NCI-H1694 treated with DMSO at 0.1 percent for 48 hours (cell line): ENCODE results near the gene RBBP5.
A peak's percentile ranks its signal among the peaks of the same experiment; 100 is the strongest.

Experiments
- DNase-seq: peaks from one replicate; lab custom pipeline; 2025; lab: John Stamatoyannopoulos, UW

The RBBP5 gene

DNA sequence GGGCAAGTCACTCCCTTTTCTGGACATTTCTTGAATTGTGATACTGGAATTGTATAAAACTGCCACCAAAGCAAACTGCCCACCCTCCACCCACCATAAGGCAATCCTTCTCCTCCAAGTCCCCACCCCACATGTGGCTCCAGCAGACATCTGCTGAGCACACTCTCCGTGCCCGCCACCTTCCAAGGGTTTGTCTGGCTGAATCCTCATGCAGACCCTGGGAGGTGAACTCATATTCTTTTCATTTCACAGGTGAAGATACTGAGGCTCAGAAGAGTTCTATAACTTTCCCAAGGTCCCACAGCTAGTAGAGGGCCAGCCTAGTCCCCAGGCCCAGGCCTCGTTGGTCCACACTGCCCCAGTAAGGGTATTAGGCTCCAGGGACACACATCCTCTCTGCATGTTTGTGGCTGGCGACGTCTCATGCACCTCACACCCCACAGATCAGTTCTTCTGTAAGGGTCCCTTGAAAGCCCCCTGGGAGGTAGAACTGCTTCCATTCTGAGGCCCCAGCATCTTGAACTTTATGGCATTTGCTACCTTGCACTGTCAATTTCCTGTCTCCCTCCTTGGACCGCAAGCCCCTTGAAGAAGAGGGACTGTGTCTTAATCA lies 64.7 kb downstream of the RBBP5 start:
- no peak for DNase-seq

GRCh38 chr1:205056188-205056611 lies 65.6 kb downstream of the RBBP5 start:
- DNase-seq = no peak

- DNase-seq = no peak
These were observed 67.8 kb downstream of the RBBP5 start for GRCh38 chr1:205054013-205054412.

DNA sequence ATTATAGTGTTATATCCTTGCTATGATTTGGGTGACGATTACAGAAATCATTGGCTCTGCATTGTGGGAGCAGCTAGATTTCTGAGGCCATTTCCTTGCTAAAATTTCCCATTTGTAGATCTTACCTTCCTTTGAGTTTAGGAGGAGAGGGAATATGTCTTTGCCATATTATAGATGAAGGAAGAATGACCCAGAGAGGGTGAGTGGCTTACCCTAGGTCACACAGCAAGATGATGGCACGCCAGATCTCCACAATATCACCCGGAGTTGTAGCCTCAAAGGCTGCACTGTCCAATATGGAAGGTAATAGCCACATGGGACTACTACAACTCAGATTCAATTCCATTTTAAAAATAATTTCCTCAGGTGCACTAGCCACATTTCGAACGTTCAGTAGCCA lies 68.5 kb downstream of the RBBP5 start:
- no peak for DNase-seq

DNA sequence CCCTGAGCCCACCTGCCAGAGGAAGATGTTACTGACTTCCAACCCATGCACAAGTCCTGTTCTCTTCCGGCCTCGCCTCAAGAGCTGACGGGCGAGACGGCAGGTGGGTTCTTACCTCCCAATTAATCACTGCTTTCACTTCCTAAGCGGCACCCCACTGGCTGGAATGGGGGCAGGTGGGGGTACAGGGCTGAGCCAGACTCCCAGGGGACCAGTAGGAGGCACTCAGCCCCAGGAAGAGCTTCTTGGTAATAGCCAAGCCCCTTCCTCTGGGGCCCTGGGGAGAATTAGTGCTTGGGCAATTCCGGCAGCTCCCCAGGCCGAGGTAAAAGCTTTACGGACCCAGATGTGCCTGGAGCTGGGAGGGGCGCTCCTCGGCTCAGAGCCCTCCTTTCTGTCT lies 69.1 kb downstream of the RBBP5 start:
- no peak for DNase-seq

DNA sequence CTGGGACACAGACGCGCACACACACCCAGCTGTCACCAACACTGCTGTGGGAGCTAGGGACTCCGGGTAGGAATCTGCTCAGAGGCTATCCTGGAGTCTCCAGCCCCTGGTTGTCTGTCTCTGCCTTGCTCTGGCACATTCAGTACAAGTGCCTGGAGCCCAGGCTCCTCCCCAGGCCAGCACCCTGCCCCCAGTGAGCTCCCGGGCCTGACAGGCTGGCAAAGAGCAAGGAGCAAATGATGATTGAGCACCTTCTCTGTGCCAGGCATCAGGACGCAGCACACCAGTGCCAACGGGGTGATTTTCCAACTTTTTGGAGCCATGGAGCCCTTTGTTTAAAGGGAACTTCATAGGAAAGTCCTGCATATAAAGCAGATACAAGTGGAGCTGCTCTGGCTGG lies 72.3 kb downstream of the RBBP5 start:
- no peak for DNase-seq

- peak; percentile 78 for DNase-seq
These were observed 73.4 kb downstream of the RBBP5 start for GRCh38 chr1:205048382-205048781.

- DNase-seq = no peak
These were observed 74.0 kb downstream of the RBBP5 start for GRCh38 chr1:205047764-205048231.

GRCh38 chr1:205046870-205047269 lies 74.9 kb downstream of the RBBP5 start:
- no peak for DNase-seq

DNA sequence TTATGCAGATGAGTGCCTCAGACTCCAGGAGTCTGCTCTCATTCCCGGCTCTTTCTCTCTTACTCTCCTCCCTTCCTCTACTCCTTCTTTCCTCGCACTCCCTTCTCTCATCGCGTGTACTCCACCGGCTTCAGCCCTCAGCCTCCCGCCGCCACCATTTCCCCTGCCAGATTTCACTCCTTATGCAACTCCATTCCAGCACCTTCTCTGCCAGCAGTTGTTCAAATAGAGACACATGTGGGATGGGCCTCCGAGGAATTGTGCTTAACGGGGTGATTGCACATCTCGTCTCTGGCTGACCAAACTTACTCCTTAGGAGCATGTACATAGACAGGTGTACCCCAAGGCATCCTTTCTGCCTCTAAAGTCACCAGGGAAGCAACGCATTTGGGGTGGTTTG lies 76.6 kb downstream of the RBBP5 start:
- no peak for DNase-seq

DNA sequence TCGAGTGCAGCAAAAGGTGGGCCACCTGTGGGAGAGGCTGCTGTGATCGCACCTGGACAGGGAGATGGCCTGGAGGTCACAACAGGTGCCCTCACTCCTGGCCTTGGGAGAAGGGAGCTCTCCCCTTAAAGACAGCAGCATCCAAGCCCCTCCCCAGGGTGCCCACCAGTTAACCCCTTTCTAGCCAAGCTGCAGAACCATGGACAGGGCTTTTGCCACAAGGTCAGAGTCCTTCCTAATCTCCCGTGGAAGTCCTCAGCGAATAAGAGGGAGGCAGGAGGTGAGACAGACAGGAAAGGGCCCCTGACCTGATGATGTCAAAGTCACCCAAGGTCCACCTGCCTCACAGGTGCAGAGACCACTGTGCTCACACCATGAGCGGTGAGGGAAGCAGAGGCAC lies 77.0 kb downstream of the RBBP5 start:
- no peak for DNase-seq

DNA sequence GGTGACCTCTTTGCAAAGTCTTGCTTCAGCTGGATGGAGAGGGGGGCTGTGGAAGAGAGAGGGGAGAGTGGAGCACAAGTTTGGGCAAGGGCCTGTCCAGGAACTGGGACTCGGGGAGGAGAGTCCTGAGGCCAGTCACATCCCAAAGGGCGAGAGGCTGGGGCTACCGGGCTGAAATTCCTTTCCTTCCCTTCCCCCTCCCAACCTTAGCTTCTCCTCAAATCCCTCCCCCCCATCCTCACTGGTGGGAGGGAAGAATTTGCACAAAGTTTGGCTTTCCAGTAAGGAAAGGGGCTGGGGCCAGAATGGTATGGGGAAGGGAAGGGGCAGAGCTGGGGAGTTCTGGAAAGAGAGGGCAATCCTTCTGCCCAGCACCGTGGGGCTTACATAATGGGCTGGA lies 77.9 kb downstream of the RBBP5 start:
- DNase-seq = no peak

GRCh38 chr1:205042911-205043806 lies 78.6 kb downstream of the RBBP5 start, which contains the start of gene CNTN2:
Gene CNTN2 (plus strand): TSS chr1:205043212. CDS start chr1:205053186, 9,974 bp downstream.
- DNase-seq = peak; percentile 86

GRCh38 chr1:205041998-205042910 lies 79.5 kb downstream of the RBBP5 start:
- peak; percentile 53 for DNase-seq

DNA sequence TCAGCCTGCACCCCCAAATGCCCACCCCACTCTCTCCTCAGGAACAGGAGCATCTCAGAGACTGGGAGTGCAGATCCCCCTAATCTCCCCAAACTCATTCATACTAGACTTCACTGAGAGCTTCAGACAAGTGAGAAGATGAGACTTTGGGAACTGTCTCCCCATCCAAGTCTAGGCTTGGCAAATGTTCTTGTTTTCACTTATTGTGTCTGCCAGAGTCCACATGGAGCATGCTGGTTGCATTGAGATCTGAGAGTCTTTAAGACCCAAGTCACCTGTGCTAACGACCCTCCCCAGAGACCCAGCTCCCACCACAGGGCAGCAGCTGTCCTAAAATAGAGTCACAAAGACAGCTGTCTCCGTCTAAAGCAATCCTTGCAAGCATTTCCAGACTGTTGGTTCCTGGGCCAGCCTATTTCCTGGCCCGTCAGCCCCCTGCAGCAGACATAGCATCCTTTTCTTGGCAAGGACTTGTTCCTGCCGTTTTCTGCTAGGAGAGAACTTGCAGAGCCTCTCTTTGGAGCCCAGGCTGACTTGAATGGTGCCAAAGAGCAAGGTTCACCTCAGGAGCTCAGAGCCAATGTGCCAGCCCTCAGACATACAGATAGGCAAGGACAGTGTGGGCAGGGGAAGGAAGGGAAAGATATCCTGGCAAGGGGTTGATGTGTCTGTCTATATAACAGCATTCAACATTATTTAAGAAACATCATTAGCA lies 80.6 kb downstream of the RBBP5 start:
- DNase-seq = peak; percentile 20

DNA sequence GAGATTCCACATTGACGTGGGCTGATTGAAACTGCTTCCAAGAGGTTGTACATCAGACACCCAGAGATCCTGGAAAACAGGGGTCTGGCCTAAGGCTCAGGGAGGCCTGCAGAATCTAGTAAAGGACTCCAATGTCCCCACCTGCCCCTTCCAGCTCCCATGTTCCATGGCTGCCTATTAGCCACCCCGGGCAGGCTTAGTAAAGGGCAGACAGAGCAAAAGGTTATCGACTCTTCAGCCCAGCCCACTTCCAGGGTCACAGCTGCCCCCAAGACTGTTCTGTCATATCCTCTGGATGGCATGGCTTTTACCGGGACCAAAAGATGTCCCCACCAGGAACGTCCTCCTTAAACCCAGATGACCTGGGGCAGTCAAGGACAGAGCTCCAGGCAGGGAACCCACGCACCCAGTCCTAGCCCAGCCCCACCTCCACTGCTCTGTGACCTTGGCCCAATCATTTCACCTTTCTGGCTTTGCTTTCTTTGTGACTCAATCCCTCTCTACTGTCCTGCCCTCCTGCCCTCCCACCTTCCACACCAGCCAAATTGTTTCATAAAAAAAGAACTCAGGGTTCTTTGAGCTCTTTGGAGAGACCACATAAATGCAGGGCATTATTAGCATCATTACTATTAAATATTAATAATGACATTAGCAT lies 83.5 kb downstream of the RBBP5 start:
- DNase-seq = no peak

DNA sequence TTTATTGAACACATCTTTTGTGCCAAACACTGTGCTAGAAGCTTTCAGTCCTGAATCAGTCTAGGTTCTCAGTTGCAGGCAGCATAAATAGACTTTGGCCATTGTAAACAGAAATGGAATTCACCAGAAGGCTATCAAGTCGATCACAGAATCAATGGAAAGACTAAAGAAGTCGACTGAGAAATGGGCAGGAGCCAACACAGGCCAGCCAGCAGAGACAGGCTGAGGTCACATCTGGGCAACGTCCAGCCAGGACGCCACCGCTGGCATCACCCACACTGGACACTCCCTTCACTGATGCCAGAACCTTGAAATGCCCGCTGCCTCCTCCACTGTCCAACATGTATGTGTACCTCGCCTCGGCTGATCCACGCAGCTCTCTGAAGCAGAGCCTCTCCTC lies 84.2 kb downstream of the RBBP5 start:
- no peak for DNase-seq
